Measurements from ENCODE around the gene RIMBP2. TPM values are rescaled to one million over a fixed set of nuclear protein-coding genes. Genes with fewer than 3 reads are reported as not detected.

Gene RIMBP2
- total RNA-seq, 1 donor from 2014 or later: 0.99 TPM

GRCh38 chr12:130640901-130641300, 75.2 kb downstream of the RIMBP2 start:
- Histone ChIP-seq H3K9me3 (ENCODE audit: low read depth) (no peaks in the 10 kb centered on the region), H3K4me3 (no peak overlapping the region), H3K9ac (no peak overlapping the region), H3K27ac (no peak overlapping the region), H2AFZ (replicated peaks) (no peak overlapping the region), H3K4me1 (peaks cover 4% of the 10 kb centered on the region), H3F3A (ENCODE audit: low read depth) (no peaks in the 10 kb centered on the region), H3K27me3 (no peaks in the 10 kb centered on the region), H4K20me1 (ENCODE audit: low read depth) (no peaks in the 10 kb centered on the region), H3K36me3 (no peaks in the 10 kb centered on the region), H3K4me2 (no peak overlapping the region), H3K79me2 (ENCODE audit: low read depth) (no peaks in the 10 kb centered on the region)
- Mint-ChIP-seq H3K4me1 (peaks cover 13% of the 10 kb centered on the region), H3K36me3 (no peaks in the 10 kb centered on the region), H3K27ac (no peak overlapping the region), H3K9me3 (peaks cover 7% of the 10 kb centered on the region), H3K27me3 (ENCODE audit: insufficient read depth, low read depth) (peaks cover 2% of the 10 kb centered on the region), H3K4me3 (no peak overlapping the region)
- DNase-seq (ENCODE audit: low spot score): no peak
- no peak for TF ChIP-seq EZH2phosphoT487 (IDR thresholded peaks at IDR 0.05)
- TF ChIP-seq EZH2 (IDR thresholded peaks at IDR 0.05): no peak

GRCh38 chr12:130640496-130640895, 75.6 kb downstream of the RIMBP2 start:
- Mint-ChIP-seq H3K27ac (no peak overlapping the region), H3K9me3 (peaks cover 7% of the 10 kb centered on the region), H3K4me3 (no peak overlapping the region), H3K4me1 (peaks cover 13% of the 10 kb centered on the region), H3K27me3 (ENCODE audit: insufficient read depth, low read depth) (peaks cover 2% of the 10 kb centered on the region), H3K36me3 (no peaks in the 10 kb centered on the region)
- Histone ChIP-seq H3K4me1 (peaks cover 4% of the 10 kb centered on the region), H3K9ac (no peak overlapping the region), H3K36me3 (no peaks in the 10 kb centered on the region), H3K4me2 (no peak overlapping the region), H3F3A (ENCODE audit: low read depth) (no peaks in the 10 kb centered on the region), H3K4me3 (no peak overlapping the region), H3K27ac (no peak overlapping the region), H4K20me1 (ENCODE audit: low read depth) (no peaks in the 10 kb centered on the region), H2AFZ (replicated peaks) (no peak overlapping the region), H3K27me3 (no peaks in the 10 kb centered on the region), H3K9me3 (ENCODE audit: low read depth) (no peaks in the 10 kb centered on the region), H3K79me2 (ENCODE audit: low read depth) (no peaks in the 10 kb centered on the region)
- TF ChIP-seq EZH2phosphoT487 (IDR thresholded peaks at IDR 0.05) (no peak), EZH2 (IDR thresholded peaks at IDR 0.05) (no peak), CTCF (IDR thresholded peaks at IDR 0.05) (no peak)
- no peak for DNase-seq (ENCODE audit: low spot score)

GRCh38 chr12:130639476-130640424, 76.3 kb downstream of the RIMBP2 start:
- H4K20me1 ChIP-seq (ENCODE audit: low read depth): no peaks in the 10 kb centered on the region
- H3F3A ChIP-seq (ENCODE audit: low read depth): peaks cover 6% of the 10 kb centered on the region
- H3K79me2 ChIP-seq (ENCODE audit: low read depth): no peaks in the 10 kb centered on the region
- no peak for DNase-seq (ENCODE audit: low spot score)
- no peaks in the 10 kb centered on the region for H3K36me3 ChIP-seq
- no peak overlapping the region for H3K4me3 ChIP-seq
- Mint-ChIP-seq H3K4me1 (peaks cover 19% of the 10 kb centered on the region), H3K27ac (no peak overlapping the region), H3K4me3 (no peak overlapping the region), H3K9me3 (peaks cover 7% of the 10 kb centered on the region), H3K27me3 (ENCODE audit: insufficient read depth, low read depth) (peaks cover 2% of the 10 kb centered on the region), H3K36me3 (no peaks in the 10 kb centered on the region)
- H3K9me3 ChIP-seq (ENCODE audit: low read depth): no peaks in the 10 kb centered on the region
- H3K4me2 ChIP-seq: no peak overlapping the region
- no peaks in the 10 kb centered on the region for H3K27me3 ChIP-seq
- no peak overlapping the region for H3K27ac ChIP-seq
- peaks cover 9% of the 10 kb centered on the region for H3K4me1 ChIP-seq
- no peak for TF ChIP-seq CTCF (IDR thresholded peaks at IDR 0.05)
- TF ChIP-seq EZH2 (IDR thresholded peaks at IDR 0.05): no peak
- no peak for TF ChIP-seq EZH2phosphoT487 (IDR thresholded peaks at IDR 0.05)
- H3K9ac ChIP-seq: no peak overlapping the region
- H2AFZ ChIP-seq (replicated peaks): no peak overlapping the region

- Mint-ChIP-seq H3K27ac (no peak overlapping the region), H3K9me3 (peaks cover 7% of the 10 kb centered on the region), H3K4me1 (peaks cover 46% of the 10 kb centered on the region), H3K4me3 (no peak overlapping the region), H3K36me3 (no peaks in the 10 kb centered on the region), H3K27me3 (ENCODE audit: insufficient read depth, low read depth) (peaks cover 3% of the 10 kb centered on the region)
- no peak for DNase-seq (ENCODE audit: low spot score)
- Histone ChIP-seq H3K27ac (no peak overlapping the region), H3K4me3 (no peak overlapping the region), H3K9ac (no peak overlapping the region), H3K27me3 (no peaks in the 10 kb centered on the region), H3K36me3 (no peaks in the 10 kb centered on the region), H3F3A (ENCODE audit: low read depth) (peaks cover 27% of the 10 kb centered on the region), H3K4me2 (no peak overlapping the region), H3K79me2 (ENCODE audit: low read depth) (no peaks in the 10 kb centered on the region), H2AFZ (replicated peaks) (no peak overlapping the region), H3K4me1 (peaks cover 40% of the 10 kb centered on the region), H3K9me3 (ENCODE audit: low read depth) (no peaks in the 10 kb centered on the region), H4K20me1 (ENCODE audit: low read depth) (no peaks in the 10 kb centered on the region)
- TF ChIP-seq EZH2phosphoT487 (IDR thresholded peaks at IDR 0.05) (no peak), CTCF (IDR thresholded peaks at IDR 0.05) (no peak), EZH2 (IDR thresholded peaks at IDR 0.05) (no peak)
Measured at GRCh38 chr12:130636370-130636769, 79.7 kb downstream of the RIMBP2 start.
